GM21529 (cell line): ENCODE results near the gene NAALADL1.
"Not testable (repeated sequence)": the region's sequence is repeated elsewhere in the genome, so short reads cannot be mapped to it uniquely, and the experiment has no call there.

Experiments
- ATAC-seq: cut with Tn5 transposase; IDR thresholded peaks from one replicate; pipeline ENCODE4 v1.9.1; 2021; ENCODE audit not compliant: unreplicated experiment

NAALADL1 gene

DNA sequence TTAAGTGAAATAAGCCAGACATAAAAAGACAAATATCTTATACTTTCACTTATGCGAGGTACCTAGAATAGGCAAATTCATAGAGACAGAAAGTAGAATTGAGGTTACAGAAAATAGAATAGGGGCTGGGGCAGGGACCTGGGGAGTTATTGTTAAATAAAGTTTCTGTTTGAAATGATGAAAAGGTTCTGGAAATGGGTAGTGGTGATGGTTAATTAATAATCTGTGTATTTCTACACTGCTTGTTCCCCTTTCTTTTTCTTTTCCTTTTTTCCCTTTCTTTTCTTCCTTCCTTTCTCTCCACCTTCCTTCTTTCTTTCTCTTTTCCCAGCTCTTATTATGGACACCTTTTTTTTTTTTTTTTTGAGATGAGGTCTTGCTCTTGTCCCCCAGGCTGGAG lies 2.8 kb downstream of the NAALADL1 start:
- no peak for ATAC-seq

DNA sequence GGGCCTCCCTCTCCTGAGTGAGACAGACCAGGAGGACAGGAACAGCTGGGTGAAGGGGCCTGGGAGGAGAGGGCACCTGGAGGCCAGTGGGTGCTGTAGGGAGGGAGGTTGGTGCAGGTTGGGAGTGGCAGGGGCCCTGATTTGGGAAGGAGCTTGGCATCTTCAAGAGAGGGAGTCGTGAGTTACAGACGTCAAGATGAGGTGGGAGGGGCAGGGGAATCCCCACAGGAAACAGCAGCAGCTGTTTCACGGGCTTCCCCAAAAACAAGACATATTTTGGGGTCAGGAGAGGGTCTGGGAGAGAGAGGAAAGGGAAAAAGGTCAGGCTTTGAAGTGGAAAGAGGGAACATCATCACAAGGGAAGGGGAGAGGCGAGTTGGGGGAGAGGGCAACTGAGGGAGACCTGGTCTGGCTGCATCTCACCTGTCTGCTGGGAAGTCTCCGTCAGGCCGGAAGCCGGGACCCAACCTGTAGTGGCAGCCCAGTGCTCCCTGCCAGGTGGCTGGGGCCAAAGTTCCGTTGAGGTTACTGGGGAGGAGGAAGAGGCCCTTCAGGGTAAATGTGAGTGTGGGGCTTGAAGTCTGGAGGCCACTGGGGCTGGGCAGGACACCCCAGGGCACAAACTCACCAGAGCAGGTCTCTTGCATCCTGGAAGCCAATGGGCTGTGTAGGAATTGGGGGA lies 4.4 kb downstream of the NAALADL1 start:
- ATAC-seq: no peak

DNA sequence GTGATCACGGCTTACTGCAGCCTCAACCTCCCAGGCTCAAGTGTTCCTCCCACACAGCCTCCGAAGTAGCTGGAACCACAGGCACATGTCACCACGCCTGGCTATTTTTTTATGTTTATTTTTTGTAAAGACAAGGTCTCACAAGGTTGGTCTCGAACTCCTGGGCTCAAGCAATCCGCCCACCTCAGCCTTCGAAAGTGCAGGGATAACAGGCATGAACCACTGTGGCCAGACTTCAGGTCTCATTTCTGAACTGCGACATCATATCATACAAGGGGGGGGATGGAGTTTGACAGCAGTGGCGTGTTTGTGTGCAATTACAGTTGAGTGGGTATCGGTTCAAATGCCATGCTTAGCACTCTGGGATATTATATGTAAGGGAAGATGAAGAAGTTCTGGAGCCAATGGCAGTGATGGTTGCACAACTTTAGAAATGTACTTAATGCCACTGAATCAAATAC lies 6.9 kb downstream of the NAALADL1 start:
- ATAC-seq: no peak

DNA sequence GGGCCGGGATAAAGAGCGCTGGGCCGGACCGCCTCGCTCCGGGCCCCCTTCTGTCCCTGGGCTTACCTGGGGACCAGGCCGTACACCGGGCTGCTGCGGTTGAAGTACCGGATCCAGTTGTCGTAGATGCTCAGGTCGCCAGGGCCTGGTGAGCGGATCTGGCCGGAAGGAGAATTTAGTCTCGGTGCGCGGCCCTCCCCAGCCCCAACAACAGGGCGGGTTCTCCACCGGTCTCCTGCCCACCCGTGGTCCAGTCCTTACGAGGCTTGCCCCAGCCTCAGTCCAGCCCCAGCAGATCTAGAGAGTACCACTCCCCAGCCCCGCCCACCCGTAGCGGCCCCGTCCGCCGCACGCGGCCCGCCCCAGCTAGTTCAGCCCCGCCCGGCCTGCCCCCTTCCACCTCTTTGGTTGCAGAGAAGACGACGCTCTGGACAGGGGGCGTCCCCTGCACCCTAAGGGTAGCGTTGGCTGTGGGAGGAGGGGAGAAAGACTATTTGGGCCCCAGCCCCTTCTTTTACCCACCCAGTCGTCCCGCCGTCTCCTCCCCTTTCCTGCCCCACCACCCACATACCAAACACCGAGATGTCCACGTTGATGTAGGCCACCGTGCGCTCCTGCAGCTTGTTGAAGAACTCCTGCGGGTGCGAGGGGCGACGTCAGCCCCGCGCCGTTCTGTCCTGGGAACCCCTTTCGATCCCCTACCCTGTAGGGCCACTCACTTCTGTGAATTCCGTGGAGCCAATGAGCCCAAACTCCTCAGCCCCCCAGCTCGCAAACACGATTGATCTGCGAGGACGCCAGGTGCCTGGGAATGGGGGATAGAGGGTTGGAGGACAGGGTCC lies 10.6 kb downstream of the NAALADL1 start:
- ATAC-seq: no peak

DNA sequence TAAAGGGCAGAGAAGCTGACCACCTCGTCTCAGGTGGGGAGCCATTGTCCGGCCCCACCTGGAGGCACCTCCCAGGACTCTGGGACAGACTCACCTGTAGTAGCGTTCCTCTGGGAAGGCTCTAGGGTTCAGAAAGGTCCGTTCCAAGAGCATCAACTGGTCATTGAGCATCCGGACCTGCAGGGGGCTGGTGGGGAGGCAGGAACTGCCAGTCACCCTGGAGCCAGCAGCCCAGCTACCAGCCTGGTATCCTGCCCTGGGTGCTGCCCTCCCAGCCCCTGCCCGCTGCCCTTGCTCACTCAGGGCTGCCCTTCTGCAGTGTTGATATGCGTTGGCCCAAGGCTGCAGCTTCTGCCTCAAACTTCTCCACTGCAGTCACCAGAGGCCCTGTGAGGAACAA lies 12.6 kb downstream of the NAALADL1 start:
- ATAC-seq: no peak

DNA sequence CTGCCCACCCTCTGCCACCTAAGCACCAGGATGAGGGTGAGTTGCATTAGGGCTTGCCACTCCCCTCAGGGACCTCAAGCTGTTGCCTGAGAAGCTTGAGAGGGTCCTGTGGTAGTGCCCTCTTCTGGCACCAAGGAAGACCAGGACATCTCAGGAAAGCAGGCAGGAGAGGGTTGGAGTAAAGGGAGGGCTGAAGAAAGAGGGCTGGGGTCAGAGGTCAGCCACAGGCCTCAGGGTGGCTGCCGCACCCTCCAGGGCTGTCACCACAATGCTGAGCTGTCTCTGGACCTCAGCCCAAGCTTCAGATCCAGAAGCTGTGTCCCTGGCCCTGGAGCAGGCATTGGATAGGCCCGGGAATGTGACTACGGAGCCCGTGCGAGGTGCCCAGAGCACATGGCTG lies 13.3 kb downstream of the NAALADL1 start:
- no peak for ATAC-seq

DNA sequence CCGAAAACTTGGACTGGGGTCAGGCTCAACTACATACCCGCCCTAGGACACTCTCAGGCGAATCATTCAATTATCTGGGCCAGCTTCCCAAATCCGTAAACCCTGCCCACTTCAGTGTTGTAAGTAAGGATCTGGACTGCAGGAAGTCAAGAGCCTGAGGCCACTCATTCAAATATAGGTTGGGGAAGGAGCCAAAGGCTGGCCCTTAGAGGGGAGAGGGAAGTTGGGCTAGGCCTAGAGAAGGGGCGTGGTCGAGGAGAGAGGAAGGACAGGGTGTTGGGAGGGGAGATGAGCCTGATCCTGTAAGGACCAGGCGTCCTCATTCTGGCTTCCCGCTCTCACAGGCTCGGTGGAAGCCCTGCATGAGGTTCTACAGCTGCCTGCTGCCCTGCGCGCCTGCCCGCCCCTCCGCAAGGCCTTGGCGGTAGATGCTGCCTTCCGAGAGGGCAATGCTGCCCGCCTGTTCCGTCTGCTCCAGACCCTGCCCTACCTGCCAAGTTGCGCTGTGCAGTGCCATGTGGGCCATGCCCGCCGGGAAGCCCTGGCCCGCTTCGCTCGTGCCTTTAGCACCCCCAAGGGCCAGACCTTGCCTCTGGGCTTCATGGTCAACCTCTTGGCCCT lies 14.4 kb downstream of the NAALADL1 start:
- no peak for ATAC-seq

DNA sequence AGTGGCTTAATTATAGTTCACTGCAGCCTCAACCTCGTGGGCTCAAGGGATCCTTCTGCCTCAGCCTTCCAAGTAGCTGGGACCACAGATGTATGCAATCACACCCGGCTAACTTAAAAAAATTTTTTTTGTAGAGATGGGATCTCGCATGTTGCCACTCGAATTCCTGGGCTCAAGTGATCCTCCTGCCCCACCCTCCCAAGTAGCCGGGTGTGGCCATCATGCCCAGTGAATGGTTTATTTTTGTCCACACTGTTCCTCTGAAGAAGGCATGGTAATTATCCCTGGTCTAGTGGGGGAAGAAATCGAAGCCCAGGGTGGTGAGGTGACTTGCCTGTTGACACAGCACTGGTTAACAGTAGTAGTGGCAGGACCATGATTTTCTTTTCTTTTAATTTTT lies 15.5 kb downstream of the NAALADL1 start:
- ATAC-seq: no peak

- peak; percentile 84 for ATAC-seq
Observed at GRCh38 chr11:65040847-65041622, 17.3 kb downstream of the NAALADL1 start, which contains the start of gene SAC3D1. SAC3D1 (plus strand) TSS chr11:65041210; CDS start chr11:65041293, 83 bp downstream.

GRCh38 chr11:65040520-65040846 lies 17.9 kb downstream of the NAALADL1 start:
- no peak for ATAC-seq

DNA sequence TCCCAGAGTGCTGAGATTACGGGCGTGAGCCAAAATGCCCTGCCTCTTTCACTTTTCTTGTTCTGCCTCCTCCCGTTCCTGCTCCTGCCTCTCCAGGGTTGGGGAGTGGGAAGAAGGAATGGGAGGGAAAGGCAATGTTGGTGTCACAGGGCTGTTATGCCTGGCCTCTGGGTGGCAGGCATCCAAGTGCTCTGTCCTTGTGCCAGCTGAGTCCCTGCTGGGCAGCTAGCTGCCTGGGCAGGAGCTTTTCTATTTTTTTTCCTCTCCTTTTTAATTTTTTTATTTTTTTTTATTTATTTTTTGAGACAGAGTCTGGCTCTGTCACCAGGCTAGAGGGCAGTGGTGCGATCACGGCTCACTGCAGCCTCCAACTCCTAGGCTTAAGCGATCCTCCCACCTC lies 21.4 kb downstream of the NAALADL1 start:
- ATAC-seq: no peak

GRCh38 chr11:65035579-65035978 lies 22.8 kb downstream of the NAALADL1 start:
- no peak for ATAC-seq

- no peak for ATAC-seq
Observed at GRCh38 chr11:65034423-65034822, 23.9 kb downstream of the NAALADL1 start.

DNA sequence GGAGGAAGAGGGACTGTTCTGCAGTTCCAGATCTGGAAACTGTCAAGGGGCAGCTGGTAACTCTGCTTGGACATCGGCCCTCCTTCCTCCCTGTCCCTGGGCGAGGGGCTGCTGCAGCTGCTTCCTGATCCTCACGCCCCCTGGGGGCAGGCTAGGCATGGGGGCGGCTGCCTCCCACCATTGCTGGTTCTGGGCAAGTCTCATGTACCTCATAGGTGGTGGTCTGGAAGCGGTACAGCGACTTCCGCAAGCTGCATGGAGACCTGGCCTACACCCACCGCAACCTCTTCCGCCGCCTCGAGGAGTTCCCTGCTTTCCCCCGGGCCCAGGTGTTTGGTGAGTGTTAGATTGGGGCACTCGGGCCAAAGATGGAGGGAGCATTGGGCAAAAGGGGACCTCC lies 26.1 kb downstream of the NAALADL1 start:
- no peak for ATAC-seq

- ATAC-seq: peak; percentile 87
Observed at GRCh38 chr11:65027213-65028067, 30.9 kb downstream of the NAALADL1 start, which contains the start of gene SNX15. SNX15 (plus strand) TSS chr11:65027439; CDS start chr11:65027538, 99 bp downstream.

DNA sequence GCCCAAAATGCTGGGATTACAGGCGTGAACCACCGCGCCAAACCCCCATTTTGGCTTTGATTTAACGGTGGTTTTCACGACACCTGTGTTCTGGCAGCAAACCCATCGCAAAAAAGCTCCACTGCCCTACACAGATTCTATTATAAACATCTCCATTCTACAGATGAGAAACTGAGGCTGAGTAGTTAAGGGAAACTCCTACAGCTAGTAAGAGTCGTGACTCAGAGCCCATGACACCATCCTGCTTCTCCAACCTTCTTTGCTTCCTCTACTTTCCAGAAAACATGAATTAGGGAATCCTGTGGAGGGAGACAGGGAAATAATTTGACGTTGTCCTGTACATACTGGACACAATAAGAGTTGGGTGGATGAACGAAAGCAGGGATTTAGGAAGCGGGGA lies 31.5 kb downstream of the NAALADL1 start:
- no peak for ATAC-seq

DNA sequence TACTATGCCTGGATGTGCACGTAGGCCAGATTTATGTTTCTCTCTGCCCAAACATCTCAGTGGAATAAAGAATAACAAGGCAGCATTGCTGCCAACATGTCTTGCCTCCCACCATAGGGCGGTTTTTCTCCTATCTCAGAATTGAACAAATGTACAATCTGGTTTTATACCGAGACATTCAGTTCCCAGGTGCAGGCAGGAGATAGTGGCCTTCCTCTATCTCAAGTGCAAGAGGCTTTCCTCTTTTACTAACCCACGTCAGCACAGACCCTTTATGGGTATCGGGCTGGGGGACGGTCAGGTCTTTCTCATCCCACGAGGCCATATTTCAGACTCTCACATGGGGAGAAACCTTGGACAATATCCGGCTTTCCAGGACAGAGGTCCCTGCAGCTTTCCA lies 34.9 kb downstream of the NAALADL1 start:
- not testable (repeated sequence) for ATAC-seq

- no peak for ATAC-seq
Observed at GRCh38 chr11:65021509-65021908, 36.8 kb downstream of the NAALADL1 start.

- no peak for ATAC-seq
Observed at GRCh38 chr11:65021003-65021402, 37.4 kb downstream of the NAALADL1 start.

GRCh38 chr11:65019824-65020223 lies 38.5 kb downstream of the NAALADL1 start:
- ATAC-seq: no peak
